Gastrocnemius medialis (tissue), 4 donors: ENCODE data around the gene KDM4B. TPM values are rescaled to one million over a fixed set of nuclear protein-coding genes. Genes with fewer than 3 reads are reported as not detected.

Source experiments
- ATAC-seq, 2 donors: fragments of 150-250 bp; one replicate each; pipeline ENCODE4 v1.9.1; 2016
- DNase-seq, 2 donors: peaks; one replicate each; pipeline ENCODE4 v3.0.0-alpha.2; 2019
- H3K27ac ChIP-seq, 4 donors: fragments of 200-600 bp; sonication (generic); 1 replicate in 1 of 4; 2 replicates in 3 of 4; pipeline ENCODE4 v1.5.1; 2016 to 2018; ENCODE audit warnings: mild to moderate bottlenecking in 2 of 4, moderate library complexity in 1 of 4
- H3K27me3 ChIP-seq, 3 donors: fragments of 200-600 bp; sonication (generic) in 2 of 3; 1 replicate in 1 of 3; 2 replicates in 2 of 3; pipeline versions ENCODE4 v1.5.1 to v1.6.0; 2016 to 2019; ENCODE audit warnings: mild to moderate bottlenecking in 1 of 3, moderate library complexity in 1 of 3
- H3K36me3 ChIP-seq, 2 donors: fragments of 200-600 bp; sonication (generic) in 1 of 2; one replicate each; pipeline ENCODE4 v1.5.1; 2017 to 2018
- H3K4me1 ChIP-seq, 2 donors: fragments of 200-600 bp; sonication (generic) in 1 of 2; one replicate each; pipeline ENCODE4 v1.5.1; 2016 to 2017; ENCODE audit warnings: mild to moderate bottlenecking in 2 of 2
- H3K4me3 ChIP-seq, 4 donors: fragments of 200-600 bp; sonication (generic) in 3 of 4; 1 replicate in 1 of 4; 2 replicates in 3 of 4; pipeline ENCODE4 v1.5.1; 2016 to 2019; ENCODE audit warnings: mild to moderate bottlenecking in 2 of 4
- H3K9me3 ChIP-seq, 3 donors: fragments of 200-600 bp; sonication (generic) in 2 of 3; 1 replicate in 1 of 3; 2 replicates in 2 of 3; pipeline ENCODE4 v1.5.1; 2016 to 2019
- CTCF ChIP-seq, 5 experiments: fragments of 450-650 bp in 3 of 5; fragments of 200-600 bp in 2 of 5; sonication (generic) in 2 of 5; IDR thresholded peaks in 4 of 5; conservative IDR thresholded peaks in 1 of 5; 1 replicate in 4 of 5; 2 replicates in 1 of 5; pipeline ENCODE4 v1.5.1; 2016 to 2019; ENCODE audit warnings: antibody characterized with exemption in 5 of 5, mild to moderate bottlenecking in 3 of 5, moderate library complexity in 3 of 5
- POLR2A ChIP-seq, 2 donors: fragments of 450-650 bp; IDR thresholded peaks; one replicate each; pipeline ENCODE4 v1.6.1; 2017; ENCODE audit warnings: antibody characterized with exemption in 2 of 2, mild to moderate bottlenecking in 2 of 2, moderate library complexity in 2 of 2
- in situ Hi-C, 4 donors: fragments of 200-750 bp; cut with MboI; loops; one replicate each; pipeline versions ENCODE4 v1.15.0 to v1.8.0; 2017; ENCODE audit warnings: low sequenced_read_pairs in 4 of 4
- intact Hi-C: fragments of 100-400 bp; cut with DNase I; formaldehyde crosslinking; loops from one replicate; pipeline ENCODE4 v1.15.1; 2023; ENCODE audit warnings: low total_unique reads
- total RNA-seq, 4 donors: library from RNA; depleted of rRNA; stranded (reverse); fragments of >200 nt; gene quantifications; one replicate each; pipeline versions ENCODE4 v1.1.0 to v1.2.3, GENCODE V29; 2016

The KDM4B gene
- total RNA-seq, 4 donors from 2014 or later = 40.9 to 61.4 (median 46.4) TPM

DNA sequence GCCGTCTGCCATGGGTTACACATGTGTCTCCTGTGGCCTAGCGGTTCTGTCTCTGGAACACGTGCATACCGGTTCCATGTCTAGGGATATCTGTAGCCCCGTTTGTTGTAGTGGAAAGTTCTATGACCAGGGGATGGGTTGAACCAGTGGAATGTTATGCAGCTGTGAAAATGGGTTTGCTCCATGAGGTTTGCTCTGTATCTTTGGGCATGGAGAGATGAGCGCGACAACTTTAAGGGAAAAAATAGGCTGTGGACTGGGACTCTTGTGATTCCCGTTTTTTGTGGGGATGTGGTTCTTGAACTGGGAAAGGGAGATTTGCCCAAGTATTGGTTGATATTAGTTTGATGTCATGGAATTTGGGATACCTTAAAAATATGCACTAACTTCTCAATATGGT lies 120.4 kb downstream of the KDM4B start:
- Histone ChIP-seq H3K27ac (no peak overlapping the region), H3K4me1 (peaks cover 36 to 37% of the 10 kb centered on the region in 2 donors), H3K4me3 (no peak overlapping the region), H3K36me3 (peaks cover 0 to 11% of the 10 kb centered on the region in 2 donors), H3K9me3 (no peaks in the 10 kb centered on the region), H3K27me3 (no peaks in the 10 kb centered on the region)
- no peak for DNase-seq
- in situ Hi-C loops = no loop called here
- intact Hi-C loops = no loop called here
- TF ChIP-seq POLR2A (IDR thresholded peaks at IDR 0.05) (no peak), CTCF (IDR thresholded peaks at IDR 0.05 in 4 of 5, conservative IDR thresholded peaks at IDR 0.05 in 1 of 5) (no peak)
- no peak for ATAC-seq

- no peak for DNase-seq
- H3K36me3 ChIP-seq = peaks cover 0 to 11% of the 10 kb centered on the region in 2 donors
- in situ Hi-C loops = no loop called here
- H3K9me3 ChIP-seq = no peaks in the 10 kb centered on the region
- TF ChIP-seq CTCF (IDR thresholded peaks at IDR 0.05 in 4 of 5, conservative IDR thresholded peaks at IDR 0.05 in 1 of 5) (no peak), POLR2A (IDR thresholded peaks at IDR 0.05) (no peak)
- H3K27ac ChIP-seq = peak overlapping the region; percentile 61 to 84 (median 74)
- intact Hi-C loops = no loop called here
- H3K27me3 ChIP-seq = no peaks in the 10 kb centered on the region
- H3K4me1 ChIP-seq = peaks cover 36 to 37% of the 10 kb centered on the region in 2 donors
- no peak overlapping the region for H3K4me3 ChIP-seq
- no peak for ATAC-seq
Observed at GRCh38 chr19:5090465-5091017, 121.6 kb downstream of the KDM4B start.

DNA sequence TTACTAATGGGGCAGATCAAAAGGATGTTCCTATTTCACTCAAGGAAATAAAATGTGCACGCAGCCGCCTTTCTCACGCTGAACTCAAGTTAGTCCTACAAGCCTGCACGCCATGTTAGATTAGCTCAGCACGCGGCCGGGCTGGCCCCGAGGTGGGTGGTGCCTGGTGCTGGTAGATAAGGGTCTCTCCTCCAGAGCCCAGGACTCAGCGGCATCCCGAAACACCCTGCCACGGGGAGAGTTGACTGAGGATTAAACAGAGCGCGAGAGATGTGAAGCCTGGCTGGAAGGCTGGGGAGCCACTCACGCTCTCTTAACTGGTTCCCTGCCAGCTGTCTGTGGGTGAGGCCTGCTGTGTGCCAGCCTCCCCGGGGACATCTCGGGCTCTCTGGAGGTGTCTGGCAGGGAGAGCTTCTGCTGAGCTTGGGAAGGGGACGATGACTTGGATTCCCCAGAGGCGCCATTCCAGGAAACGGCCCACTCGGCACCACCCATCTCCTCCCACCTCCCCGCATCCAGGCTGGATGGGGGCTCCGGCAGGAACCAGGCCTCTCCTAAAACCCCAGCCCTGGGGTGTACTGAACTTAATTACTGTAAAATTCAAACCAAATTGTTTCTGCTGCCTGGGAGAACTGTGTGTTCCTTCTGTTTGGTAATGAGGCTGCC lies 122.2 kb downstream of the KDM4B start:
- intact Hi-C loops = no loop called here
- no peak for DNase-seq
- peak overlapping the region in 1 of 4 donors; percentile 7 for H3K4me3 ChIP-seq

DNA sequence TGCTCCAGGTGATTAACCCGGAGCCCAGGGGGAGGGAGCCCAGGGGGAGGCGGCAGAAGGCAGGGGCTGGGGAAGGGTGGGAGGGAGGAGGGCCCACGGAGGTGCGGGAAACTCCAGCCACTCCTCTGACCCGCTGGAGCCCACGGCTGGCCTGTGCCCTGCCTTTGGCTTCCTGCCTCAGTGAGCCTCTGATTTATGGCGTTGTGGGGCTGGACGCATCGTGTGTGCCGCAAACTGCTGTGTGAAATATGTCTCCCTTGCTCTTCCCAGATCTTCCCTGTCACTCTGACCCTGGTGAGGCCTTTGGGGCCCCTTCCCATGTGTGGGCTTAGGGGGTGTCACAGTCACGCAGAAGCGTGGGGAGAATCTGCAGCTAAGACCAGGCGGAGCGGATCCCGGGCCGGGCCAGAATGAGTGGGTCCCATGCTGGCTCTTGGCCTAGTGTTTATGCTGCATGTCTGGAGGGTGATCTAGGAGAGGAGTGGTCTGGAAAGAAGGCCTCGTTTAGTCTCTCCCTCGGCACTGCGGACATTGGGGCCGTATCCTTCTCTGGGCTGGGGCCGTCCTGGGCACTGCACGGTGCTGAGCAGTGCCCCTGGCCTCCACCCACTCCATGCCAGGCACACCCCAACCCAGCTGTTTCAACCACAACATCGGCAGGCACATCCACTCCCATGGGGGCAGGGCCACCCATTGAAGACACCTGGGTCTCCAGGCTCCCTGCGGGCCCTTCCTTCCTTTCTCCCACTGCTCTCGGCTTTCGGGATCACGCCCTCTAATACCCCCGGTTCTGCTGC lies 123.0 kb downstream of the KDM4B start:
- H3K4me3 ChIP-seq = peak overlapping the region in 1 of 4 donors; percentile 7
- no peaks in the 10 kb centered on the region for H3K27me3 ChIP-seq
- peak overlapping the region; percentile 61 to 84 (median 74) for H3K27ac ChIP-seq
- in situ Hi-C loops (no loop called here), intact Hi-C loops (no loop called here)
- TF ChIP-seq POLR2A (IDR thresholded peaks at IDR 0.05) (no peak), CTCF (IDR thresholded peaks at IDR 0.05 in 4 of 5, conservative IDR thresholded peaks at IDR 0.05 in 1 of 5) (no peak)
- H3K9me3 ChIP-seq = no peaks in the 10 kb centered on the region
- peak; percentile 25 to 53 for ATAC-seq
- no peak for DNase-seq
- peaks cover 0 to 11% of the 10 kb centered on the region in 2 donors for H3K36me3 ChIP-seq
- peaks cover 36 to 37% of the 10 kb centered on the region in 2 donors for H3K4me1 ChIP-seq

More for the DNA sequence above, 122.2 kb downstream of the KDM4B start:
- Histone ChIP-seq H3K4me1 (peaks cover 36 to 37% of the 10 kb centered on the region in 2 donors), H3K36me3 (peaks cover 0 to 11% of the 10 kb centered on the region in 2 donors), H3K27me3 (no peaks in the 10 kb centered on the region), H3K27ac (peak overlapping the region; percentile 61 to 84 (median 74)), H3K9me3 (no peaks in the 10 kb centered on the region)
- in situ Hi-C loops = no loop called here
- TF ChIP-seq CTCF (IDR thresholded peaks at IDR 0.05 in 4 of 5, conservative IDR thresholded peaks at IDR 0.05 in 1 of 5) (no peak), POLR2A (IDR thresholded peaks at IDR 0.05) (no peak)
- peak; percentile 45 to 68 for ATAC-seq
